Measurements from ENCODE around the gene CLEC4M.

- TF ChIP-seq, protein P1, sequence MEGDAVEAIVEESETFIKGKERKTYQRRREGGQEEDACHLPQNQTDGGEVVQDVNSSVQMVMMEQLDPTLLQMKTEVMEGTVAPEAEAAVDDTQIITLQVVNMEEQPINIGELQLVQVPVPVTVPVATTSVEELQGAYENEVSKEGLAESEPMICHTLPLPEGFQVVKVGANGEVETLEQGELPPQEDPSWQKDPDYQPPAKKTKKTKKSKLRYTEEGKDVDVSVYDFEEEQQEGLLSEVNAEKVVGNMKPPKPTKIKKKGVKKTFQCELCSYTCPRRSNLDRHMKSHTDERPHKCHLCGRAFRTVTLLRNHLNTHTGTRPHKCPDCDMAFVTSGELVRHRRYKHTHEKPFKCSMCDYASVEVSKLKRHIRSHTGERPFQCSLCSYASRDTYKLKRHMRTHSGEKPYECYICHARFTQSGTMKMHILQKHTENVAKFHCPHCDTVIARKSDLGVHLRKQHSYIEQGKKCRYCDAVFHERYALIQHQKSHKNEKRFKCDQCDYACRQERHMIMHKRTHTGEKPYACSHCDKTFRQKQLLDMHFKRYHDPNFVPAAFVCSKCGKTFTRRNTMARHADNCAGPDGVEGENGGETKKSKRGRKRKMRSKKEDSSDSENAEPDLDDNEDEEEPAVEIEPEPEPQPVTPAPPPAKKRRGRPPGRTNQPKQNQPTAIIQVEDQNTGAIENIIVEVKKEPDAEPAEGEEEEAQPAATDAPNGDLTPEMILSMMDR (IDR thresholded peaks at IDR 0.05): no peak
- no peak for TF ChIP-seq POLR2A (IDR thresholded peaks at IDR 0.05)
These were observed 18.1 kb downstream of the CLEC4M start for GRCh38 chr19:7781157-7781556.

Data from testis (tissue), 2 donors.